GM19023 (cell line): ENCODE results near the gene AOAH.
"Not testable (repeated sequence)": the region's sequence is repeated elsewhere in the genome, so short reads cannot be mapped to it uniquely, and the experiment has no call there.

Experiments used
- ATAC-seq: cut with Tn5 transposase; IDR thresholded peaks from one replicate; pipeline ENCODE4 v1.9.1; 2021; ENCODE audit warnings: mild to moderate bottlenecking, moderate library complexity; ENCODE audit not compliant: unreplicated experiment

Gene AOAH

DNA sequence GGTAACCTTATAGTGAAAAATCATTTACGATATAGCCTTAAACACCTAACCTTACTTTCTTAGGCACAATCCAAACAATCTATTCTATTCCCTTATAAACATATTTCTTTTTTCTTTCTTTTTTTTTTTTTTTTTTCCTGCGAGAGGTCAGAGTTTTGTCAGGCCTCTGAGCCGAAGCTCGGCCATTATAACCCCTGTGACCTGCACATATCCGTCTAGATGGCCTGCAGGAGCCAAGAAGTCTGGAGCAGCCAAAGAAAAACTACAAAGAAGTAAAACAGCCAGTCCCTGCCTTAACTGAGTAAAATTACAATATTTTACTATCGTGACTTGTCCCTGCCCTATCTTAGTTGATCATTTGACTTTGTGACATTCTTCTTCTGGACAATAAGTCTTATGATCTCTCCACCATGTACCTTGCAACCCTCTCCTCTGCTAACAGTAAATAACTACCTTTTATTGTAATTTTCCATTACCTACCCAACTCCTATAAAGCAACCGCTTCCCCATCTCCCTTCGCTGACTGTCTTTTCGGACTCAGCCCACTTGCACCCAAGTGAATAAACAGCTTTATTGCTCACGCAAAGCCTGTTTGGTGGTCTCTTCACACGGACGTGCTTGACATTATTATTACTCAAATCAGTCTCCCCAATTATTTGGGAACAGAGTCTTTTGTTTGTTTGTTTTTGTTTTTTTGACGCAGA, 64.5 kb downstream of the AOAH start:
- no peak for ATAC-seq

- no peak for ATAC-seq
These were observed 65.2 kb downstream of the AOAH start for GRCh38 chr7:36659172-36659516.

GRCh38 chr7:36658335-36659171, 65.7 kb downstream of the AOAH start:
- no peak for ATAC-seq

DNA sequence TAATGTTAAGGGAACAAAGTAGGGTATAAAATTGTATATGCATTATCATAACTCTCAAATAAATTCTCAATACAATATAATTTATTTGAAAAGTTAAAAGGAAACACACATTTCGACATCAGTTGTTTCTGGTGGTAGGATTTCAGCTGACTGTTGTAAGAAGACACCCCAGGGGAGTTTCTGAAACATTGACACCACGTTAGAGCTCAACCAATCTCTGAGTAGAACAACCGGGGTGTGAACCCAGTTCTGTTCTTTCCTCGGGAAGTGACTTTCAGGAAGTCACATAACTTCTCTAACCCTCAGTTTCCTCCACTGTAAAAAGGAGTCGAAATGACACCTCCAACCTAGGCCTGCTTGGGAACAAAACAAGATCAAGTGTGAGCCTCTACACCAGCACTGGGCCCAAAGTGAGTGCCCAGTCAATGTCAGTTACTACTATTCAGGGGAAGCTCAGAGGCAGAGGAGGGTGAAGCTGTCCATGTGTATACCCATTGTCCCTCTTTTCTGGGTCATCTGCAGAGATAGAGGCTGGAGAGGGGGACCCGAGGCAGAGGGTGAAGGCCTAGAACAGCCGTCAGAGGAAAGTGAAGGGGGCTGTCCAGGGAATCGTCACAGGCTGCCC, 67.1 kb downstream of the AOAH start:
- ATAC-seq = no peak

GRCh38 chr7:36654436-36654835, 69.9 kb downstream of the AOAH start:
- no peak for ATAC-seq

GRCh38 chr7:36653663-36654355, 70.5 kb downstream of the AOAH start:
- no peak for ATAC-seq

GRCh38 chr7:36653008-36653662, 71.2 kb downstream of the AOAH start:
- ATAC-seq = no peak

- ATAC-seq = no peak
These were observed 71.9 kb downstream of the AOAH start for GRCh38 chr7:36652431-36652830.

GRCh38 chr7:36651404-36651803, 72.9 kb downstream of the AOAH start:
- no peak for ATAC-seq

DNA sequence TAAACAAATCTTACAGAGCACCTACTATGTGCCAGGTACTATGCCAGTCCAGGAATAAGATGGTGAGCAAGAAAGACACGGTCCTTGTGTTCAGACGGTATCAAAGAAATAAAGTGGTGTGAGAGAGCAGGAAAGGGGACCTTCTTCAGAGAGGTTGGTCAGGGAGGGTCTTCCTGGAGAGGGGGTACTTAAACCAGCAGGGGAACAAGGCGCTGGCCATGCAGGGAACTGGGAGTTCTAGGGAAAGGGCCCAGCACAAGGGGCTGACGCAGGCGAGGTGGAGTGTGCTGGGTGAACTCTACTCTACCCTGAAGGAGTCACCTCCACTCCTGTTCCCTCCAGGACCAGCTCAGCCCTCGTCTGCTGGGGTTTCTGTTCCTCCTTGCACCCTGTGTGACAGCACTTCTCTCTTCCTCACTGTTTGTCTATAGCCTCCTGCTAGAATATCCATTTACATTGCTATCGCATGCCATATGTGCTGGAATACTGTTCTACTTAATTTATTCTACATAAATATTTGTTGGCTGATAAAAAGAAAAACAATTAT, 73.5 kb downstream of the AOAH start:
- no peak for ATAC-seq

- no peak for ATAC-seq
These were observed 74.0 kb downstream of the AOAH start for GRCh38 chr7:36650320-36650719.

DNA sequence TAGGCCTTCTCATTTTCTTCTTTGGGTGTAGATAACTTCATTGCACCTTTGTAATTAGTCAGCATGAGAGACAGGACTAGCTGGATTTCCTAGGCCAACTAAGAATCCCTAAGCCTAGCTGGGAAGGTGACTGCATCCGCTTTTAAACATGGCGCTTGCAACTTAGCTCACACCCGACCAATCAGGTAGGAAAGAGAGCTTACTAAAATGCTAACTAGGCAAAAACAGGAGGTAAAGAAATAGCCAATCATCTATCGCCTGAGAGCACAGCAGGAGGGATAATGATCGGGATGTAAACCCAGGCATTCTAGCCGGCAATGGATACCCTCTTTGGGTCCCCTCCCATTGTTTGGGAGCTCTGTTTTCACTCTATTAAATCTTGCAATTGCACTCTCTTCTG, 75.0 kb downstream of the AOAH start:
- not testable (repeated sequence) for ATAC-seq

DNA sequence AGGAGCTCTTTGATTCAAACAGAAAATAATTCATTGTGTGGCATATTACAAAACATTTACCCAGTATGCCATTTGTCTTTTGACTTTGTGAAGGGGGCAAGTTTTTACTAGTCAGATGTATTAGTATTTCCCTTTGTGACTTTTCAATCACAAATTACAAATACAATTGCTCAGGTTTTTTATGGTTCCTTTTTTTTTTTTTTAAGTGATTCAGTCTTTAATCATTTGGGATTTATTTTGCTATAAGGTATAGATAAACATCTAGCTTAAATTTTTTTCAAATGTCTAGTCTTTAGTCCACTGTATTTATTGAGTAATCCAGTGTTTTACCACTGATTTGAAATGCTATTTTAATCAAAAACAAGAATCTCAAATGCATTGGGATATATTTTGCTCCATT, 75.9 kb downstream of the AOAH start:
- ATAC-seq = no peak

GRCh38 chr7:36644625-36645422, 79.5 kb downstream of the AOAH start:
- no peak for ATAC-seq

- no peak for ATAC-seq
These were observed 81.9 kb downstream of the AOAH start for GRCh38 chr7:36642414-36642813.

- no peak for ATAC-seq
These were observed 82.3 kb downstream of the AOAH start for GRCh38 chr7:36642010-36642409.

DNA sequence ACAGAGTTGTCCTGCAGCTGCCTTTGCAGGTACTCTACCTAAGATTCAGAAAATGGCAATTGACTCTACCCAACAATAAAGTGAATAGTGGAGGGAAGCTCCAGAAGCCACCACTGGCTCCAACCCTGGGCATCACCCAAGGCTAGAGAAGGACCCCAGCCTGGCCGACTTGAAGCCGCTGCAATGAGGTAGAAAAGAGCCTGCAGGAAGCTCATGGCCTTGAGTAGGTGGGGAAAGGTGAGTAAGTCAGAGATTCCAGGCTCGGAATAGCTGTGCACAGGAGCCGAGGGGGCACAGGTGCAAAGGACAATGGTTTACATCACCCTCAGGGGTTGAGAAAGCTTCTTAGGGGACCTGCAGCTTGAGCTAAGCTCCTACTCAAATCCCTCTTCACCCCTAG, 83.6 kb downstream of the AOAH start:
- ATAC-seq = no peak

DNA sequence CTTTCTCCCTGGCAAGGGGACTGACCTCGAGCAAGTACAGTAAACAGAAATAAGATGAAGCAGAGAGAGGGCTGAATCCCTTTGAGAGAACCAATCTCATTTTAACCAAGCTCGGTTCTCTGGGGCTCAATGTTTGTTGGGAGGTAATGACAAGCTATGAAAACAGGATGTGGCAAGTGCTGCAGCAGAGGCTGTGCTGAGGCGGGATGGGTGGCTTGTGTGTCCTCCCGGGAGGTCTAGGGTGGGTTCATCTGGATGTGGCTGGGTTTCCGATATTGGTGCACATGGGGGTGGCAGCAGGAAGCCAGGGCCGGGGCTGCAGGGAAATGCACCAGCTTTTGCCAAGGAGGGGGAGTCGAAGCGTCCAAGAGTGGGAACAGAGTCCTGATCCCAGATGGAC, 84.5 kb downstream of the AOAH start:
- no peak for ATAC-seq

GRCh38 chr7:36638586-36639263, 85.6 kb downstream of the AOAH start:
- no peak for ATAC-seq
